Neural progenitor cell (in vitro differentiated cells): Measurements from ENCODE around the gene HSF2BP.

ENCODE experiments used
- EZH2 ChIP-seq: fragments of 200-600 bp; sonication (generic); IDR thresholded peaks from 2 replicates; pipeline ENCODE4 v1.6.1; 2017; ENCODE audit warnings: antibody characterized with exemption, mild to moderate bottlenecking, moderate library complexity
- TF ChIP-seq, protein P1 (sequence below): fragments of 200-600 bp; sonication (generic); IDR thresholded peaks from 2 replicates; pipeline ENCODE4 v1.5.1; 2017; ENCODE audit warnings: antibody characterized with exemption, mild to moderate bottlenecking

DNA sequence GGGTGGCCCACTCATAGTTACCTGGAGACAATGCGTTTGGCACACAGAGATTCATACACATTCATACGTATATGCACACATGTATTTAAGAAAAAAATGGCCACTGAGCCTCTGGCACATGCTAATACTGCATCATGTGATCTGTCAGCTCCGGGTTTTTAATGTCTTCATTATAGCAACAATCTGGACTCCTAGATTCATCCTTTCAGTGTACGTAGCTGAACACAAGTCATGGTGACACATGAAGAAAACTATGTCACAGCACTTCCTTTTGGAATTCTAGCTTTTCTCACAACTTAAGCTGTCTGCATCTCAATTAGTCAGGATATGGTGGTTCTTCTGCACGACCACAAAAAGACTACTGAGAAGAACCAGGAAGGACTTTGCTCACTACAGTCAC lies 24.7 kb downstream of the HSF2BP start:
- TF ChIP-seq, protein P1, sequence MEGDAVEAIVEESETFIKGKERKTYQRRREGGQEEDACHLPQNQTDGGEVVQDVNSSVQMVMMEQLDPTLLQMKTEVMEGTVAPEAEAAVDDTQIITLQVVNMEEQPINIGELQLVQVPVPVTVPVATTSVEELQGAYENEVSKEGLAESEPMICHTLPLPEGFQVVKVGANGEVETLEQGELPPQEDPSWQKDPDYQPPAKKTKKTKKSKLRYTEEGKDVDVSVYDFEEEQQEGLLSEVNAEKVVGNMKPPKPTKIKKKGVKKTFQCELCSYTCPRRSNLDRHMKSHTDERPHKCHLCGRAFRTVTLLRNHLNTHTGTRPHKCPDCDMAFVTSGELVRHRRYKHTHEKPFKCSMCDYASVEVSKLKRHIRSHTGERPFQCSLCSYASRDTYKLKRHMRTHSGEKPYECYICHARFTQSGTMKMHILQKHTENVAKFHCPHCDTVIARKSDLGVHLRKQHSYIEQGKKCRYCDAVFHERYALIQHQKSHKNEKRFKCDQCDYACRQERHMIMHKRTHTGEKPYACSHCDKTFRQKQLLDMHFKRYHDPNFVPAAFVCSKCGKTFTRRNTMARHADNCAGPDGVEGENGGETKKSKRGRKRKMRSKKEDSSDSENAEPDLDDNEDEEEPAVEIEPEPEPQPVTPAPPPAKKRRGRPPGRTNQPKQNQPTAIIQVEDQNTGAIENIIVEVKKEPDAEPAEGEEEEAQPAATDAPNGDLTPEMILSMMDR, result no peak
- no peak for TF ChIP-seq EZH2
